Measurements from ENCODE around the gene DDX10.

The DDX10 gene

GRCh38 chr11:108620958-108621772 lies 43.7 kb upstream of the DDX10 start:
- H3K18ac ChIP-seq (ENCODE audit: low read length), result no peak overlapping the region
- H3K9ac ChIP-seq (ENCODE audit: low read depth, low read length, poor library complexity), result no peak overlapping the region
- no peaks in the 10 kb centered on the region for H3K79me1 ChIP-seq (ENCODE audit: low read depth, low read length)
- H3K23ac ChIP-seq (ENCODE audit: low read depth, low read length, poor library complexity), result no peak overlapping the region
- H3K9me3 ChIP-seq (replicated peaks in 1 of 2; ENCODE audit: control insufficient read depth in 2 of 2, insufficient read depth in 1 of 2, low read depth in 1 of 2, low read length in 2 of 2), result no peaks in the 10 kb centered on the region
- no peak for DNase-seq (ENCODE audit: low spot score)
- H2AK5ac ChIP-seq (ENCODE audit: low read depth, low read length), result no peak overlapping the region
- no peak overlapping the region for H3K14ac ChIP-seq (ENCODE audit: low read length)
- WGBS, 2 donors (ENCODE audit: extremely low coverage in 2 of 2, insufficient read length in 2 of 2, insufficient replicate concordance in 1 of 2), result no CpG with 5 or more reads among the region's 2 CpGs
- no peak overlapping the region for H2BK120ac ChIP-seq (ENCODE audit: low read depth, low read length)
- no peak overlapping the region for H2BK5ac ChIP-seq (ENCODE audit: low read length)
- no peak overlapping the region for H2AFZ ChIP-seq (ENCODE audit: low read length)
- H2BK12ac ChIP-seq (ENCODE audit: low read length), result no peak overlapping the region
- H3K4me2 ChIP-seq (ENCODE audit: insufficient read depth, low read length, poor library complexity, severe bottlenecking), result no peak overlapping the region
- peaks cover 0 to 8% (median 0%) of the 10 kb centered on the region in 3 experiments for H3K27me3 ChIP-seq (ENCODE audit: control insufficient read depth in 3 of 3, insufficient read depth in 3 of 3, low read depth in 1 of 3, low read length in 3 of 3)
- H4K8ac ChIP-seq (ENCODE audit: low read depth, low read length), result no peak overlapping the region
- H3K4ac ChIP-seq (ENCODE audit: low read length), result no peak overlapping the region
- no peaks in the 10 kb centered on the region for H3K36me3 ChIP-seq (replicated peaks in 1 of 2; ENCODE audit: control insufficient read depth in 2 of 2, insufficient read depth in 2 of 2, low read length in 2 of 2)
- no peak overlapping the region for H3K4me3 ChIP-seq (ENCODE audit: low read length in 2 of 2)
- H3K4me1 ChIP-seq (ENCODE audit: control insufficient read depth in 2 of 2, insufficient read depth in 1 of 2, low read depth in 1 of 2, low read length in 2 of 2), result no peaks in the 10 kb centered on the region
- H3K27ac ChIP-seq (replicated peaks; ENCODE audit: low read length), result no peak overlapping the region
- no peak overlapping the region for H4K91ac ChIP-seq (ENCODE audit: low read depth, low read length, poor library complexity)
- H2BK15ac ChIP-seq (ENCODE audit: low read length), result no peak overlapping the region

- Histone ChIP-seq H3K79me1 (ENCODE audit: low read depth, low read length) (no peaks in the 10 kb centered on the region), H3K4me2 (ENCODE audit: insufficient read depth, low read length, poor library complexity, severe bottlenecking) (no peak overlapping the region), H4K91ac (ENCODE audit: low read depth, low read length, poor library complexity) (no peak overlapping the region), H3K9me3 (replicated peaks in 1 of 2; ENCODE audit: control insufficient read depth in 2 of 2, insufficient read depth in 1 of 2, low read depth in 1 of 2, low read length in 2 of 2) (no peaks in the 10 kb centered on the region), H3K4me1 (ENCODE audit: control insufficient read depth in 2 of 2, insufficient read depth in 1 of 2, low read depth in 1 of 2, low read length in 2 of 2) (no peaks in the 10 kb centered on the region), H3K27ac (replicated peaks; ENCODE audit: low read length) (no peak overlapping the region), H3K18ac (ENCODE audit: low read length) (no peak overlapping the region), H3K27me3 (ENCODE audit: control insufficient read depth in 3 of 3, insufficient read depth in 3 of 3, low read depth in 1 of 3, low read length in 3 of 3) (peaks cover 0 to 8% (median 0%) of the 10 kb centered on the region in 3 experiments), H2BK12ac (ENCODE audit: low read length) (no peak overlapping the region), H3K23ac (ENCODE audit: low read depth, low read length, poor library complexity) (no peak overlapping the region), H3K4ac (ENCODE audit: low read length) (no peak overlapping the region), H3K9ac (ENCODE audit: low read depth, low read length, poor library complexity) (no peak overlapping the region), H3K4me3 (ENCODE audit: low read length in 2 of 2) (no peak overlapping the region), H2BK5ac (ENCODE audit: low read length) (no peak overlapping the region), H3K14ac (ENCODE audit: low read length) (no peak overlapping the region), H2BK120ac (ENCODE audit: low read depth, low read length) (no peak overlapping the region), H3K36me3 (replicated peaks in 1 of 2; ENCODE audit: control insufficient read depth in 2 of 2, insufficient read depth in 2 of 2, low read length in 2 of 2) (no peaks in the 10 kb centered on the region), H4K8ac (ENCODE audit: low read depth, low read length) (no peak overlapping the region), H2AK5ac (ENCODE audit: low read depth, low read length) (no peak overlapping the region), H2BK15ac (ENCODE audit: low read length) (no peak overlapping the region), H2AFZ (ENCODE audit: low read length) (no peak overlapping the region)
- no CpG with 5 or more reads among the region's 2 CpGs for WGBS, 2 donors (ENCODE audit: extremely low coverage in 2 of 2, insufficient read length in 2 of 2, insufficient replicate concordance in 1 of 2)
- DNase-seq (ENCODE audit: low spot score), result no peak
Measured at GRCh38 chr11:108622341-108622740, 42.5 kb upstream of the DDX10 start.

- Histone ChIP-seq H2BK120ac (ENCODE audit: low read depth, low read length) (no peak overlapping the region), H2BK12ac (ENCODE audit: low read length) (no peak overlapping the region), H2BK5ac (ENCODE audit: low read length) (no peak overlapping the region), H4K91ac (ENCODE audit: low read depth, low read length, poor library complexity) (no peak overlapping the region), H3K9ac (ENCODE audit: low read depth, low read length, poor library complexity) (no peak overlapping the region), H3K4me3 (ENCODE audit: low read length in 2 of 2) (no peak overlapping the region), H3K9me3 (replicated peaks in 1 of 2; ENCODE audit: control insufficient read depth in 2 of 2, insufficient read depth in 1 of 2, low read depth in 1 of 2, low read length in 2 of 2) (peaks cover 10 to 12% of the 10 kb centered on the region in 2 donors), H2AFZ (ENCODE audit: low read length) (no peak overlapping the region), H4K8ac (ENCODE audit: low read depth, low read length) (no peak overlapping the region), H2AK5ac (ENCODE audit: low read depth, low read length) (no peak overlapping the region), H3K4me1 (ENCODE audit: control insufficient read depth in 2 of 2, insufficient read depth in 1 of 2, low read depth in 1 of 2, low read length in 2 of 2) (no peaks in the 10 kb centered on the region), H3K4ac (ENCODE audit: low read length) (no peak overlapping the region), H3K23ac (ENCODE audit: low read depth, low read length, poor library complexity) (no peak overlapping the region), H3K27me3 (ENCODE audit: control insufficient read depth in 3 of 3, insufficient read depth in 3 of 3, low read depth in 1 of 3, low read length in 3 of 3) (peaks cover 0 to 4% (median 0%) of the 10 kb centered on the region in 3 experiments), H3K79me1 (ENCODE audit: low read depth, low read length) (no peaks in the 10 kb centered on the region), H3K27ac (replicated peaks; ENCODE audit: low read length) (no peak overlapping the region), H3K4me2 (ENCODE audit: insufficient read depth, low read length, poor library complexity, severe bottlenecking) (no peak overlapping the region), H3K36me3 (replicated peaks in 1 of 2; ENCODE audit: control insufficient read depth in 2 of 2, insufficient read depth in 2 of 2, low read length in 2 of 2) (no peaks in the 10 kb centered on the region), H2BK15ac (ENCODE audit: low read length) (no peak overlapping the region), H3K14ac (ENCODE audit: low read length) (no peak overlapping the region), H3K18ac (ENCODE audit: low read length) (no peak overlapping the region)
- no peak for DNase-seq (ENCODE audit: low spot score)
- WGBS, 2 donors (ENCODE audit: extremely low coverage in 2 of 2, insufficient read length in 2 of 2, insufficient replicate concordance in 1 of 2), result no CpG with 5 or more reads among the region's 5 CpGs
Measured at GRCh38 chr11:108624196-108624925, 40.5 kb upstream of the DDX10 start.

- Histone ChIP-seq H2BK12ac (ENCODE audit: low read length) (no peak overlapping the region), H4K91ac (ENCODE audit: low read depth, low read length, poor library complexity) (no peak overlapping the region), H3K9me3 (replicated peaks in 1 of 2; ENCODE audit: control insufficient read depth in 2 of 2, insufficient read depth in 1 of 2, low read depth in 1 of 2, low read length in 2 of 2) (peaks cover 10 to 14% of the 10 kb centered on the region in 2 donors), H3K36me3 (replicated peaks in 1 of 2; ENCODE audit: control insufficient read depth in 2 of 2, insufficient read depth in 2 of 2, low read length in 2 of 2) (no peaks in the 10 kb centered on the region), H3K4me2 (ENCODE audit: insufficient read depth, low read length, poor library complexity, severe bottlenecking) (no peak overlapping the region), H2BK5ac (ENCODE audit: low read length) (no peak overlapping the region), H3K23ac (ENCODE audit: low read depth, low read length, poor library complexity) (no peak overlapping the region), H3K27me3 (ENCODE audit: control insufficient read depth in 3 of 3, insufficient read depth in 3 of 3, low read depth in 1 of 3, low read length in 3 of 3) (peaks cover 0 to 4% (median 0%) of the 10 kb centered on the region in 3 experiments), H3K79me1 (ENCODE audit: low read depth, low read length) (no peaks in the 10 kb centered on the region), H3K27ac (replicated peaks; ENCODE audit: low read length) (no peak overlapping the region), H4K8ac (ENCODE audit: low read depth, low read length) (no peak overlapping the region), H3K4me1 (ENCODE audit: control insufficient read depth in 2 of 2, insufficient read depth in 1 of 2, low read depth in 1 of 2, low read length in 2 of 2) (peaks cover 0 to 3% of the 10 kb centered on the region in 2 donors), H3K18ac (ENCODE audit: low read length) (no peak overlapping the region), H3K4ac (ENCODE audit: low read length) (no peak overlapping the region), H3K14ac (ENCODE audit: low read length) (no peak overlapping the region), H2AFZ (ENCODE audit: low read length) (no peak overlapping the region), H3K4me3 (ENCODE audit: low read length in 2 of 2) (peak overlapping the region in 1 of 2 donors; percentile 41), H2BK120ac (ENCODE audit: low read depth, low read length) (no peak overlapping the region), H3K9ac (ENCODE audit: low read depth, low read length, poor library complexity) (peak overlapping the region; percentile 51), H2BK15ac (ENCODE audit: low read length) (no peak overlapping the region), H2AK5ac (ENCODE audit: low read depth, low read length) (no peak overlapping the region)
- no peak for DNase-seq (ENCODE audit: low spot score)
- WGBS, 2 donors (ENCODE audit: extremely low coverage in 2 of 2, insufficient read length in 2 of 2, insufficient replicate concordance in 1 of 2), result no CpG with 5 or more reads among the region's 10 CpGs
Measured at GRCh38 chr11:108628326-108628725, 36.5 kb upstream of the DDX10 start.

All from neuronal stem cell (in vitro differentiated cells).